ENCODE results near the gene COA8.

The COA8 gene

DNA sequence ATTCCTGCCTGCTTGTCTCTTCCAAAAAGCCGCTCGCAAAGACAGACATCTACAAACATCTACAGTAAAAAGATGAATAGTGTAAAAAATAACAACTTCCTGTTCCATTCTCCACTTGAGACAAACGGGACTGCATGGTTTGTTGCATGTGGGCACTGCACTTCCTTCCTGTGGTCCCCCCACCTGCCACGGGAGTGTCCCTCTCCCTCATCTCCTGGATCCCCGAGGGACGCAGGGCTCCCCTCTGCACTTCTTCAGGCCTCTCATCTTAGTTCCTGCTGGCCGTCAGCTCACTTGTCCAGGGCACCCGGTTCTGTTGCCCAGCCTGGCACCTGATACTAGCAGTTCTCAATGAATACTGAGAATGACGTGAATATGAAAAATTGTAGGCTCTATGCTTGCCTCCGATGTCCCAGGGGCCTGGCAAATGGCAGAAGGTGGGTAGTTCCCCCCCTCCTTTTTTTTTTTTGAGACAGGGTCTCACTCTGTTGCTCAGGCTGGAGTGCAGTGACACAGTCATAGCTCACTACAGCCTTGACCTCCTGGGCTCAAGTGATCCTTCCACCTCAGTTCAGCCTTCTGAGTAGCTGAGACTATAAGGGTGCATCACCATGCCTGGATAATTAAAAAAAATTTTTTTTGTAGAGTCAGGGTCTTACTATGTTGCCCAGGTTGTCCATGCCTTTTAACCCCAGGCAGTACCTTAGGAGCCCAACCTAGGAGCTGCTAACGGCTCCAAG, 62.8 kb downstream of the COA8 start:
- DNase-seq (ENCODE audit: low read depth) = no peak

GRCh38 chr14:103626146-103626850, 63.5 kb downstream of the COA8 start:
- DNase-seq (ENCODE audit: low read depth) = no peak

DNA sequence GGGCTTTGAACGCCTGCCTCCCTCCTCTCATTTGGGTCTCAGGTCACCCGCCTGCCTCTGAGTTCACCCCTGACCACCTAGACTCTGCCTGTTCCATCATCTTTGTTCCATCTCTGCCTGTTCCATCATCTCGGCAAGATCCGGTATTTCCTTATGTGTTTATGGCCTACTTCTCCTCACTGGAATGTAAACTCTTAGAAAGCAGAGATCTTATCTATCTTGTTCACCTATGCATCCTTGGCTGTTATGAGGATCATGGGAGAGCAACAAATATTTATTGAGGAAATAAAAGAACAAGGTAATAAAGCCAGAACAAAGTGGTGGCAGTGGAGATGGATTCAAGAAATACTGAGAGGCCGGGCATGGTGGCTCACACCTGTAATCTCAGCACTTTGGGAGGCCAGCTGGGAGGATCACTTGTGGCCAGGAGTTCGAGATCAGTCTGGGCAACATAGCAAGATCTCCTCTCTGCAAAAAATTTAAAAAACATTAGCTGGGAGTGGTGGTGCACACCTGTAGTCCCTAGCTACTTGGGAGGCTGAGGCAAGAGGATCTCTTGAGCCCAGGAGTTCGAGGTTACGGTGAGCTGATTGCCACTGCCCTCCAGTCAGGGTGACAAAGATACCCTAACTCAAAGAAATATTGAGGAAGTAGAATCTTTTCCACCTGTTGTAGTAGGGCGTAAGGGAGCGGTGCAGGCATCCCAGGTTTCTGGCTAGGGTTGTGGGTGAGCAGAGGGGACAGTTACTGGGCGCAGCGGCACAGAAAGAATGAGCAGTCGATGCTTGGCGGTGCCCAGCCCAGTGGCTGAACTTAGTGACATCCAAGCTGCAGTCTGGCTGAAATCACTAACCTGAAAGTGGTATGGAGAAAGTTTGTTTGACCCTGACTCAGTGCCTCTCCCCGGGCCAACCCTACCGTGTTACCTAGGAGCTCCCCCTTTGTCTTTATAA, 64.6 kb downstream of the COA8 start:
- peak; percentile 35 for DNase-seq (ENCODE audit: low read depth)

DNA sequence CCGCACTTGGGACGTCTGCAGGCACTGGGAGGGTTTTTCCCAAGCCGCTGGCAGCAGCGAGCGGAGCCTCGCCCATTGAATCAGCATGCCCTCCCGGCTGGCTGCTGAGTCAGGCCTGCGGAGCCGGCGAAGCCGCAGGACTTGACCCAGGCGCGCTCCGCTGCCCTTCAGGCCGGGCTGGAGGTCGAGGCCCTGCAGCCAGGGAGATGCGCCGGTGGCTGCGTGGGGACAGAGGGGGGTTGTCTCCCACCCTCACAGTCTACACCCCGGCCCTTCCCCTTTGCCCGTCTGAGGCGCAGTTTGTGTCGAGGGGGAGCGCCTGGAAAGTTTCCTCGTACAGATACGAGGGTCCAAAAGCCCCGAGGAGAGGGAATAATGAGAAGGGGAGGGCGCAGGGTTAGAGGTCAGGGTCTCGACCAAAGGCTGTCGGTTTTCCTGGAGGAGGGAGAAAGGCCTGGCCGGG, 65.5 kb downstream of the COA8 start:
- peak; percentile 94 for DNase-seq (ENCODE audit: low read depth)

DNA sequence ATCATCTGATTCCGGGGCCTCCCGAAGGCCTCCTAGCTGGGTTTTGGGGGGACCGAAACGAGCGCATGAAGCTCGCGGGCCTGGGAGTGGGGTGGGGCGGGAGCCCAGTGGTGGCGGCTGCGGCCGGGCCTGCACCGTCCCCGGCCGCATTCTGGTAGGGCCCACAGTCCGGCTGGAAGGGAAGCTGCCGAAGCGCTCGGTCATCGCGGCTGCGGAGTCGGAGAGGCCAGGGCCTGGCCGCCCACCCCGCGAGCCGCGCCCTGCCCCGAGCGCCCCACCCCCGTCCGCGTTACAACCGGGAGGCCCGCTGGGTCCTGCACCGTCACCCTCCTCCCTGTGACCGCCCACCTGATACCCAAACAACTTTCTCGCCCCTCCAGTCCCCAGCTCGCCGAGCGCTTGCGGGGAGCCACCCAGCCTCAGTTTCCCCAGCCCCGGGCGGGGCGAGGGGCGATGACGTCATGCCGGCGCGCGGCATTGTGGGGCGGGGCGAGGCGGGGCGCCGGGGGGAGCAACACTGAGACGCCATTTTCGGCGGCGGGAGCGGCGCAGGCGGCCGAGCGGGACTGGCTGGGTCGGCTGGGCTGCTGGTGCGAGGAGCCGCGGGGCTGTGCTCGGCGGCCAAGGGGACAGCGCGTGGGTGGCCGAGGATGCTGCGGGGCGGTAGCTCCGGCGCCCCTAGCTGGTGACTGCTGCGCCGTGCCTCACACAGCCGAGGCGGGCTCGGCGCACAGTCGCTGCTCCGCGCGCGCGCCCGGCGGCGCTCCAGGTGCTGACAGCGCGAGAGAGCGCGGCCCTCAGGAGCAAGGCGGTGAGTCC, 66.1 kb downstream of the COA8 start, which contains the start of gene KLC1:
KLC1 (plus strand) TSS at position 528 of the 819 bp plus-strand sequence. CDS start 25,354 bp downstream, outside the sequence.
- peak; percentile 84 for DNase-seq (ENCODE audit: low read depth)

GRCh38 chr14:103629503-103630121, 66.9 kb downstream of the COA8 start:
- DNase-seq (ENCODE audit: low read depth) = peak; percentile 54

DNA sequence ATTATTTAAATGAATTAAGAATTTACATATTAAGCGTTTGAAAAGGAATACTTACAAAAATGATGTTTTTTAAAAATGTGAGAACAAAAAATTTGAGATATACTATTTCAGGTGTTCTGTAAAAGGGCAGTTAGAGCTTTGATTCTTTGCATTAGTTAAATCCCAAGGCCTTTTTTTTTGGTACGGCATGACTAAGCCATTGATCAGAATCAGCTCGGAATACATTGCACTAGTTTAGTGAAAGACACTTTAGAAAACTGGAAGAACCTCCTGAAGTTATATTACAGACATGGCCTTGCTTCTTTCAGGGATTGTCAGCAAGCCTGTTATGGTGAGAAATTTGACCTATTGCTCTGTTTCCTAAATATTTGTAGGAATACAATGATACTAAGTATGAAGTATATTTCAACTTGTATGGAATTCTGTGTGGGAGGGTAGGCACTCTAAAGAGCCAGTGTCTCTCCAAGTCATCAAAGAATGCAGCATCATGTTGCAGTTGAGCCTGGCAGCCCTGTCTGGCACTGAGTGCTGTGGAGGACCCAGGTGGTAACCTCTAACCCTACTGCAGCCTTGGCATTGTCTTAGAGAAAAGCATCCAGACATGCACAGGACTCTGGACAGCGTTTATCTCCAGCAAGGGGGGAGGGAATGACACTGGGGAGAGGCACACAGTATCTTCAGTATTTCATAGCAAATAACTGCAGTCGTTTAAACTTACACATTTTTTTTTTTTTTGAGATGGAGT, 67.8 kb downstream of the COA8 start:
- peak; percentile 61 for DNase-seq (ENCODE audit: low read depth)

DNA sequence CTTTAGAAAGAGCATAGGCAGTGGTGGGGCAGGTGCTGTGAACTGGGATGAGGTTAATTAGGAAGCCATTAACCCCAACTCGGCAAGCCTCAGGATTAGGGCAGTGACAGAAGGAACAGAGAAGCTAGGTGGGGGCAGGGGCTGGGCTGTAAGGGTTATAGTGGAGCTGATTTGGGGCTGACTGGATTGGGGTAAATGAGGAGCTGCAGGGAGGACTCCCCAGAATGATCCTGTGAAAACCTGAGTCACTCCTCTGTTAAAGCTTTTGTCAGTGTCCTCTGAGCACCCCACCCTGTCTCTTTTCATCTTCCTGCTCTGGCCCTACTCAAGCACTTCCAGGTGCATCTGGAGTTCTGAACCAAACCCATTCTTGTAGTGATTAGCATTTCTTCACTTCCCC, 70.6 kb downstream of the COA8 start:
- no peak for DNase-seq (ENCODE audit: low read depth)

- no peak for DNase-seq (ENCODE audit: low read depth)
Measured at GRCh38 chr14:103634156-103634555, 71.4 kb downstream of the COA8 start.

GRCh38 chr14:103638594-103638993, 75.8 kb downstream of the COA8 start:
- DNase-seq (ENCODE audit: low read depth) = no peak
